DMS153 (cell line): ENCODE measurements around the gene GATAD2A.

Experiments
- DNase-seq: peaks from one replicate; lab custom pipeline; 2025; lab: John Stamatoyannopoulos, UW

Gene GATAD2A

DNA sequence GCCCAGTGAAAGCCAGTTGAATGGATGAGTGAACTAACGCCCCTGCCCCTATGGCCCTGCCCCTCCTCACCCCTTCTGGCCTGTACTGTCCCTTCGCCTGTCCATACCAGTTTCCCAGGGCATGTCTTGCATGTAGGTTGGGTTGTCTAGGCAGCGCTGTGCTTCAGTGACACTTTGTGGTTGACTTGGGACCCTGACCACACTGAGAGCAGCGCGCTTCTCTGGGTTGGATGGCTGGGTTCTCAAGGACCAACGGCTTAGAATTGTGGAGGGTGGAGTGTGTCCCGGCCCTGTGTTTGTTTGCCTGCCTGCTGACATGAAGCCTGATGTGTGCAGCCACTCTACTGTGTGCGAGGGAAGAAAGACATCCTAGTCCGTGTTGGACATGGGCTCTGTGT is 15.8 kb downstream of the GATAD2A start:
- DNase-seq = no peak

DNA sequence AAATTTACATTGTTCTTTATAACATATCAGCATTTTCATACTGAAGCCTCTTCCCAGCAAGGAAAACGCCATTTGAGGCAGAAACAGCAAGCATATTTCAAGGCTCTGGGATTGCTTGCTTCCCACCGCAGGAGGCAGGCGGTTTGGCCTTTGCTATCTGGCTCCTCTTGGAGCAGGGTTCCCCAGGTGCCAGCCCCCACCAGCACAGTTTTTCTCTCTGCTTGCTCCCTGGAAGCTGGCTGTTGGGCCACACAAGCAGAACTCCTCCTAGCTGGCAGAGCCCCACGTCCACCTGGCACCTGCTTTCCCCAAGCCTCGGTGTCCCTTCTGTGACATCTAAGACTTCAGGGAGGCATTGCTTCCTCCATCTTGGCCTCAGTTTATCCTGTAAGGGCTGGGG is 16.7 kb downstream of the GATAD2A start:
- no peak for DNase-seq

DNA sequence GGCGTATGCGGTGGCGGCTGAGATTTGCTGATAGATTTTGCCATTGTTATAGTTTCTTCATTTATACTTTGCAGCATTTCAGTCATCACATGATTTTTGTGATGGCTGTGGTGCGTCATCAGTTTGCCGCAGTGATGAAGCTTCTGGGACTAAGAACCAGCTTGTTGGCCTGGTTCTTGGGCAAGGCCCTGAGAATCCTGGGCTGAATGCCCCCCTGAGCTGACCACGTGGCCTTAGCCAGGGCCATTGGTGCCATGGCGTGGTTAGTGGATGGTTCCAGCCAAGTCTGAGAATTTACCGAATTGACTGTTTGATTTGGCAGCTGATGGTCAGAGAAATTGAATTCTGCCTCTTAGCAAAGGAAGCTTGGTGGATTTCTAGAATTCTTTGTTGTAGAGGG is 17.8 kb downstream of the GATAD2A start:
- no peak for DNase-seq

DNA sequence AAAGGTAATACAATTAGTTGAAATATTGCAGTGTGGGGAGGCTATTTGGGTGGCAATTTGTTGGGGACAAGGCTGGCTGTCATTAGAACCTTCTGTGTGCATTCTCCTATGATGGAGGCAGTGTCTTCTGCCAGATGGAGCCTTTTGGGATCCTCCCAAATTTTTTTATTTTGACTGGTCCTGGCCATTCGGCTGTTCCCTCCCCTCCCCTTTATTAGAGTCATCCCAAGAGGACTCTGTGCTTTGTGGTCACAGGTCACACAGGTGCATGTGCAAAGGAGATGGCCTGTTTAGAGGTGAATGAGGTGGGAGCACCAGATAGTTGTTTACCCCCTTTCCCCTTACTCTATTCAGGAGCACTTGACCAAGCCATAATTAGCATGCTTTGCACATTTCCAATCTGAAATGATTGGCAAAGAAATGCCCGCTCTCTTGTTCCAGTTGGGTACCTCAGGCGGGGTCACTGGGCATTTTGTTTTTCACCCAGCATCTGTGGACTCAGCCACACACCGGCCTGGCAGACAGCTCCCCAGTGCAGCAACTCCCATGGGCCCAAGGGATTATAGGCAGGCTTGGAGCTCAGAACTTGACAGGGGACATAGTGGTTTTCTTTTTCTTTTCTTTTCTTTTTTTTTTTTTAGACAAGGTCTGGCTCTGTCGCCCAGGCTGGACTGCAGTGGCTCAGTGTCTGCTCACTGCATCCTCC is 19.8 kb downstream of the GATAD2A start:
- DNase-seq = no peak

DNA sequence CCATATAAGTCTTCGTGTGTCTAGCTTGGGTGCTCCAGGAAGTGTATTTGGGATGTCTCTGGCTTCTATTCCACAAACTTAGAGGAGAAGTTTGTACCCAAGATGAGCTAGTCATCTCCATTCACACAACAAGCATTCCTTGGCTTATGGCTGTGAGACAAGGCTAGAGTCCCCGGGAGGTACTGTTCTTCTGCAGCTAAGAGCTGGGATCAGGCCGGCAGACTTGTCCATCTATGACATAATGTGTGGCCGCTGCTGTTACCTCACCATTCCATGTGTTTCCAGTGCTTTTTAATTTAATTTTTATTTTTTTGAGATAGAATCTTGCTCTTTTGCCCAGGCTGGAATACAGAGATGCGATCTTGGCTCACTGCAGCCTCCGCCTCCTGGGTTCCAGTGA is 20.7 kb downstream of the GATAD2A start:
- no peak for DNase-seq

DNA sequence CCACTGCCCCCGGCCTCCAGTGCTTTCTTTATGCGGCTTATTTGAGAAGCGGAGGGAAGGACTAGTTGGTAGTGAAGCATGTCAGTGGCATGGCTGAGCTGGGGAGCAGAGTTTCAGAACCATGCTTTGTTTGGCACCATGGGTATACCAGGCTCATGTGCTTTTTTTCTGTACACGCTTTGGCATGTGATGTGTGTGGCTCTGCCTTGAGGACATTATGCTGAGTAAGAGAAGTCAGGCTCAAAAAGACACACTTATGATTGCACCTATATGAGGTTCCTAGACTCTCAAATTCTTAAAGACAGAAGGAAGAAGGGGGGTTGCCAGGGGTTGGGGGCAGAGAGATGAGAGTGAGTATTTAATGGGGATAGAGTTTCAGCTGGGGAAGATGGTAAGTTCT is 21.3 kb downstream of the GATAD2A start:
- no peak for DNase-seq

DNA sequence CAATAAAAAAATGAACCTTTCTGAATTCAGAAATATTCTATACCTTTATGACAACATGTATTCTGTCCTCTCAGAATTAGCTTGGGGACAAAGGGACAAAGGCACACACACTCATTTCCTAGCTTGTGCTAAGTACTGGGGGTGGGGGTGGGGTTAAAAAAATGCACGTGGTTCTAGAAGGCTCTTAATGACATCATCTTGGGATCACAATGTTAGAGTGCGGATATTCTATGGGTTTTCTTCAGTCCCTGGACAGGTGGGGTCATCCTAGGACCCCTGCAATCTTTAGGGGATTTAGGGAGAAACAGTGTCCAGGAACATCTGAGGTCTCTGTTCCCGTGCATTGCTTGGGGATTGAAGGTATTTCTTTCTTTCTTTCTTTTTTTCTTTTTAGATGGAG is 21.8 kb downstream of the GATAD2A start:
- DNase-seq = no peak

DNA sequence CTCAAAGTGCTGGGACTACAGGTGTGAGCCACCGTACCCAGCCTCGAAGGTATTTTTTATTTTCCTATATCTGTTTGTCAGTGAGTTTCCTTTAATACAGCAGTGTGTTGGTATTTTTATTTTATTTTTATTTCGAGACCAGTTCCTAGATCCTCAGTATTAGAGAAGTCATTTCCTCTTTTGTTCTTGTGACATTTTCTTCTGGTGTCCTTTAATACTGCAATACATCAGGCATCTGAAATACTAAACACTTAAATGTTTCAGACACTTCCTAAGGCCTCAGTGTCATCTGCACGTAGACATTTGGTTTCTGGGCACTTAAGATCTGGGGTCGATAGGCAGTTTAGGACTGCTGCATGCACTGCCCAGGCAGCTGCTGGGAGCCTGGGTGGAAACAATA is 22.5 kb downstream of the GATAD2A start:
- no peak for DNase-seq

DNA sequence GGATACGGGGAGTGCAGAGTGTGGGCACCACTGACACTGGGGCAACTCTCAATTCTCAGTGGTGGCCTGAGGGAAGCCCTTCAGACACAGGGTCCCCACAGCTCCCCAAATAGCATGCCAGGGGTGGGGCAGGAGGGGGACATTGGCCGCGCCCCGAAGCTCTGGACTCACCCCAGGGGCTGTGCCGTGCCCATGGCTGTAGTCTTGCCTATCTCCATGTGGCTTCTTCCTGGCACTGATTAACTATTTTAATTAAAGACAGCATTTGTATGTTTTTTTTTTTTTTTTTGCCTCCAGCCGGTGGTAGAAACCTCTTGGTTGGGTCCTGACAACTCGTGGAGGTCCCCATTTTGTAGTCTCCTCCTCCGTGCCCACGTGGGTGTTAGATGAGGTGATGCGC is 23.3 kb downstream of the GATAD2A start:
- DNase-seq = no peak

DNA sequence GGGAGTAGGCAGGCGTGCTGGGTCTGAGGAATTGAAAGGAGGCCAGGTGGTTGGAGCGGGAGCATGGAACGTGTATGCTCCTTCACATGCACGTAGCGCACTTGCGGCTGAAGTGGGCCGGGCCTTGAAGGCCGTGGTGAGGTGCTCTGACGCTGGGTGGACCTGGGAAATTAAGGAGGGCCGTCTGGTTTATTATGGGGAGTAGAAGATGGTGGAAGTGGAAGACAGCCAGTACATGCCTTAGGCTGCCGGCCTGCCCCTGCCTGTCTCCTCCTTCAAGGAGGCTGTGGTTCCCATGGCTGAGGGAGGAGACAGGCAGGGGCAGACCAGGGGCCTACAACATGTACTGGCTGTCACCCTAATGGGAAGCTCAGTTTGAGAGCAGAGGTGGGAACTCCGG is 23.9 kb downstream of the GATAD2A start:
- no peak for DNase-seq

DNA sequence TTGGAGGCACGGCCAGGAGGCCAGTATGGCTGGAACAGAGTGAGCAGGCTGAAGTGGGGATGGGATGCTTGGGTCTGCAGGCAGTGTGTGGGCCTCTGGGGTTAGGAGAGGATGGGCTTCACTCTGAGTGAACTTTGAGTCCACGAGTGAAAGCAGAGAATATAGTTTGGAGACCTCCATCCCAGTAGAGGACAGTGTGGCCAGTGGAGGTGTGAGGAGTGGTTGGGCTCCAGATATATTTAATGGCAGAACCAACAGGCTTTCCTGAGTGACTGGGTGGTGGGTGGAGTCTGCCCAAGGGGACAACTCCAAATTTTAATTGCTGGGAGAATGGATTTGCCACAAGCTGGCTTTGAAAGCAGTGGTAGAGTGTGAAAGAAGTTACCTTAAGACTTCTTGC is 27.3 kb downstream of the GATAD2A start:
- DNase-seq = no peak

DNA sequence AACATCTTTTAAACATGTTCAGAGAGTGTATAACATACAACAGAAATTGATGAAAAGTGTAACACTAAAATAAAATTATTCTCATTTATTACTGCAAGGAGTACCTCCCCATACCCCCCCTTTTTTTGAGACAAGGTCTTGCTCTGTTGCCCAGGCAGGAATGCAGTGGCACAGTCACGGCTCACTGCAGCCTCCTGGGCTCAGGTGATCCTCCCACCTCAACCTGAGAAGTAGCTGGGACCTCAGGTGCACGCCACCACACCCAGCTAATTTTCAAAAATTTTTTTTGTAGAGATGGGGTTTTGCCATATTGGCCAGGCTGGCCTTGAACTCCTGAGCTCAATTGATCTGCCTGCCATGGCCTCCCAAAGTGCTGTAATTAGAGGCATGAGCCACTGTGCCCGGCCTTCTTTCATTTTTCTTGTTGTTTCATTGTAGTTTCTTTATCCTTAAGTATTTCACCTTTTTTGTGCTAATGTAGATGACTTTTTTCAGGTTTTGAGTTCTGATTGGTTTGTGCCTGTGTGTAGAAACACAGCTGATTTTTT is 28.3 kb downstream of the GATAD2A start:
- DNase-seq = no peak

DNA sequence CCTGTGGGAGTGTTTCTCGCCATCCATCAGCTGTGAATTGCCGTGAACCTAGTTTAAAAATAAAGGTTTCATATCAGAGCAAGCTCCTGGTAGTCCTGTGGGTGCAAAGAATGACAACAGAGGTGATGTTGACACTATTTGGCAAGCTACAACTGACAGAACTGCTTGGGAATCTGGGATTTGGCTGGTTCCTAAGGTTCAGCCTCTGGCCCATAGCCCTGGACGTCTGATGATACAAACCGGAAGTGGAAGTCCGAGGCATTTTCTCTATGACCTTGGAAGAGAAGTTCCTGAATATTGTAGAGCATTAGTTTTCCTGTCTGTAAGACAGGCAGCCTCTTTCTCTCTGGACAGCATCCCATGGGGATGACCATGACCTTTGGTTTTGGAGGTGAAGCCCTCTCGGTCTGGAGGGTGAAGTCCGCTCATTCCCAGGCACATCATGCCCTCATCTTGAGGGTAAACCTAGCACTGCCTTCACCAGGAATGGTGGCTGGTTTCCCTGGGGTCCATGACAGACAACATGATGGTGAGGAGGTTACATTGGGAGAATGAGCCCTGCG is 29.1 kb downstream of the GATAD2A start:
- no peak for DNase-seq

DNA sequence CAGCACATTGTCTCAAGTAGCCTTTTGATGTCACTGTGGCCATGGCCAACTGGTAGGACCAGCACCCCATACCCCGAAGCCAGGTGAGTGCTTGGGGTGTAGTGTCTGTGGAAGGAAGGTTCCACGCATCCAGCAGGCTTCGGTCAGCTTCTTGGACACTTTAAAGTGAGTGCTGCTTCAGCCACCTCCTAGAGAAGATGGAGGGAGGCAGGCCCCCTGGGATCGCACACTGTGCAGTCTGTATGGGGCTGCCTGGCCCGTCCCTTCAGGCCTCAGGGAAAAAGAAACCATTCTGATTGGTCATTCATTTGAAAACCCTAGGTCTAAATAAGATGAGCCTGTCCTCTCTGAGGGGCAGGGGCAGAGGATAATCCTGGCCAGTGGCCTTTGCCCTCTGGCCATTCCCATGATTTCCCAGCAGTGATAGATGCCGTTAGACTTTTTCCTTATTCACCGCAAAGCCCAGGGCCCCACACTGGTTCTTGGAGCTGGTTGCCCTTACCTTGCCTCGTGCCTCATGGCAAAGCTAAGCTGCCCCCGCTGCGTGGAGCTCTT is 30.7 kb downstream of the GATAD2A start:
- DNase-seq = no peak

DNA sequence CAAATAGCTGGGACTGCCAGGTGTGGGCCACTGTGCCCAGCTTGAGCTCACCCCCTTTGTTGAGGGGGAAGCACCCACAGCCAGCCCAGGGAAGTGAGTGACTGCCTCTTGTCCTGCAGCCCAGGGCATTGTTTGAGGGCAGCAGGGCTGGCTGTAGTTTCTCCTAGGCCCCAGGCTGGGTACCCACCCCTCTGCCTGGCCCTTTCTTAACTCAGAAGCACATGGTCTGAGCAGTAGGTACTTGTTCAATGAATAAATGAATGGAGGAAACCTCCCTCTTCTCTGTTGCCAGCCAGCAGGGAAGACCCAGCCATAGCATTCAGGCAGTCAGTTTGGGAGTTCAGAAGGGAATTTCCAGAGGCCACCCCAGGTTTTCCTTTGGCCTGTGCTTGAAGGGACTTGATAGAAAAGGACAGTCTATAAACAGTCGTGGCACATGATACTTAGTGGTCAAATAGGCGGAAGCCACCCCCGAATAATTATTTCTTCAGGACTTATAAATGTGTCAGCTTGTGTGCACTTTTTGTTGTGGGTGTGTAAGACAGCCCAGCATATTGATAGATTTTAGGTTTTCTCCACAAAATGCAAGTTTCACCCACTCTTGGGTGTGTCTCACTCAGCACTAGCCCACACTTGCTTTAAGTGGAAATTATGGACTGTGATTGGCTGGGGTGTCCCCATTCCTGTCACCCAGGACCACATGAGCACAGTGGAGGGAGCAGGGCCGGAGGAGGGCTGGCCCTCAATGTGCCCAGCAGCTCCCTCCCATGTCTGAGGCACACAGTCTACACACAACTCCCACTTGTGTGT is 33.1 kb downstream of the GATAD2A start:
- DNase-seq = no peak

DNA sequence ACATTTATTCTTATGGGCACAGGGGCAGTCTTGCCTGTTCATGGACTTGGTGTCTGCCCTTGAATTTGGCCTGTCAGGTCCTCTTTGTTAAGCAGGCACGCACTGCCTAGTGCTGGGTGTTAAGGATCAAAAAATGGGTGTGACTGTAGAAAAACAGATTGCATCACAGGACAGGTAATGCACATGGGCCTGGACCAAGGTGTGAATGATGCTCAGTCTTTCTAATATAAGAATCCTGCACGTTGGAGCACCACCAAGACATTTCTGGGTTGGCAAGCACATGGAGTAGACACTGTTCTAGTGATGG is 33.7 kb downstream of the GATAD2A start:
- DNase-seq = no peak

DNA sequence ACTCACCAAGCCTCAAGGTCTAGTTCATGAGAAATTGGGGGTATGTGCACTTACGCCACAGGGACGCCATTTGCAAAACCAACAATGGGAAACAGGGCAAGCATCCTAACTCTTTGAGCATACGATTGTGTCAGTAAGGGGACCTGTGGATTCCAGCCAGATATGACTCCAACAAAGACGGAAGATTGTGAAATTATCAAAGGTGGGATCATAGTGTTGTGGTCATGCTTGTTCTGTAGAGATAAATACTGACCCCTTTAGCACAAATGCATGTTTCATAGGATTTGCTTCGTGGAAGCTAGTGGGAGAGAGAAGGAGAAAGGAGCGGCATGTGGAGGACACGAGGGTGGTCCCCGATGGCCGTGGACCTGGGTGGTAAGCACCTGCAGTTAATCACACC is 37.8 kb downstream of the GATAD2A start:
- no peak for DNase-seq

DNA sequence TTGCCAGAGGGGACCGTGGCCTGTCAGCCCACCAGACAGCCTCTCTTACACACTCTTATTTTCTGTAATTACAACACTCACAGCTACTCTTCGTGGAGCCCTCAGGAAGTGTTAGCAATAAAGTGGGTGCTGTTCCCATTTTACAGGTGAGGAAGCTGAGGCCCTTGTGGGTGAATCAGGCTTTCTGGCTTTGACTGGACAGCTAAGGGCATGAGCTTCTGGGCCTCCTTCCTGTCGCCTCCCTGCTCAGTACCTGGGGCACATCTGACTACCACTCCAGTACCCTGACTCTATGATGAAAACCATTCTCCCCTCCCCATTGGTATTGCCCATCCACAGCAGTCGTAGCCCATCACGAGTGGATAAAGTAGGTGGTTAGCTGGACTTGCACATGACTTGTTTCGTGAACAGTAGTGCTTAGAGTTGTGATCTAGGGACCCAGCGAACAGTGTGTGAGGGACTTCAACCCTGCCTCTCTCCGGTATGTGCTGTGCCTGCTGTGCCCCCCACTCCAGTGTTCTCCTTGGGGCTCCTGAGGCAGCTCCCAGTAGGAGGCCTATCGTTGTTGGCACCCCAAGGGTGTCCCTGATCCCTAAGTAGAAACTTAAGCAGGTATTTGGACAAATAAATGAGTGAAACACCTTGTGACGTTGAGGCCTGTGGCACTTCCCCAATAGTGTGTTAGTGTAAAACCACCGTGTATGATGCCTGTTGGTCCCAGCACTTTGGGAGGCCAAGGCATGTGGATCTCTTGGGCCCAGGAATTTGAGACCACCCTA is 38.6 kb downstream of the GATAD2A start:
- no peak for DNase-seq

DNA sequence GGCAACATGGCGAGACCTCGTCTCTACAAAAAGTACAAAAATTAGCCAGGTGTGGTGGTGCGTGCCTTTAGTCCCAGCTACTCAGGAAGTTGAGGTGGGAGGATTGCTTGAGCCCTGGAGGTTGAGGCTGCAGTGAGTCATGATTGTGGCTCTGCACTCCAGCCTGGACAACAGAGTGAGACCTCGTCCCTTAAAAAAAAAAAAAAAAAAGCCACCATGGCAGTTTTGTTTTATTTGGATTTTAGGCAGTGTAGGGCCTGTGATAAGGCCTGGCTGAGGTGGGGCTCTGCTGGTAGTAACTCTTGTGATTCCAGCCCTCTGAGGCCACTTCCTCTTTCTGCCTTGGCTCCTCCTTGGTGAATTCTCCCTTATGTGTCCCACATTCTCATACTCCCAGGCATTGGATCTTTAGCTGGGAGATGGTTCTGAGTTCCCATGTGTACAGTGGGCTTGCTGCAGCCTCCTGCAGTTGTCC is 39.2 kb downstream of the GATAD2A start:
- no peak for DNase-seq

DNA sequence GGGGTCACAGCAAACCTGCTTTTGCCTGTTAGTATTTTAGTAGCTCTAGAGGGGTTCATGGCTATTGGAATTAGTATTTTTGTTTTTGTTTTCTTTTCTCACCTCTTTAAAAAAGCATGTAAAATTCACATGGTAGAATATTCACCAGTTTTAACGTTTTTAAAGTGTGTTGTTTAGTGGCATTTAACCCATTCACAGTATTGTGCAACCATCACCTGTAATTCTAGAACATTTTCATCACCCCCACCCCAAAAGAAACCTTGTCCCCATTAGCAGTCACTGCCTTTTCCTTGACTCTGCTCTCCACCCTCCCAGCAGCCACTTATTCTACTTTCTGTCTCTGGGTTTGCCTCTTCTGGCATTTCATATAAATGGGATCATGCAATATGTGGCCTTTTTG is 39.8 kb downstream of the GATAD2A start:
- no peak for DNase-seq

DNA sequence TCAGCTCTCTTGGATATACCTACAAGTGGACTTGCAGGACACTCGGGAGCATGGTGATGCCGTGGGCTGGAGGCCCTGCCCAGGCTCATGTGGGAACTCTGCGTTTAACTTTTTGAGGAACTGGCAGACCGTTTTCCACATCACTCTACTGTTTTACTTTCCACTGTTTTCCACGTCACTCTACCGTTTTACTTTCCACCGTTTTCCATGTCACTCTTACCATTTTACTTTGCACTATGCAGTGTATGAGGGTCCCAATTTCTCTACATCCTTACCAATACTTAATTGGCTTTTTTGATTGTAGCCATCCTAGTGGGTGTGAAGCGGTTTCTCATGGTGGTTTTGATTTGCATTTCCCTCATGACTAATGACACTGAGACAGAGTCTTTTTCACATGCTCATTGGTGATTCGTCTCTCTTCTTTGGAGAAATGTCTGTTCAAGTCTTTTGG is 40.5 kb downstream of the GATAD2A start:
- no peak for DNase-seq
